Stimulated activated CD4-positive, alpha-beta T cell treated with anti-CD3 and anti-CD28 coated beads, TNF-alpha, amount 100 ng/mL, for 48 hours (primary cell): ENCODE results near the gene DDX51.

Source experiments
- DNase-seq, 3 donors: peaks; one replicate each; pipeline ENCODE4 v3.0.0-alpha.2; 2020; ENCODE audit warnings: low read depth in 3 of 3

Gene DDX51

GRCh38 chr12:132167611-132168310, 23.6 kb upstream of the DDX51 start:
- no peak for DNase-seq

GRCh38 chr12:132166801-132167591, 22.9 kb upstream of the DDX51 start:
- no peak for DNase-seq

GRCh38 chr12:132166093-132166492, 22.0 kb upstream of the DDX51 start:
- DNase-seq: no peak

- no peak for DNase-seq
Measured at GRCh38 chr12:132165584-132165983, 21.5 kb upstream of the DDX51 start.

- DNase-seq: no peak
Measured at GRCh38 chr12:132164426-132164825, 20.3 kb upstream of the DDX51 start.

- no peak for DNase-seq
Measured at GRCh38 chr12:132163911-132164288, 19.8 kb upstream of the DDX51 start.

- DNase-seq: no peak
Measured at GRCh38 chr12:132163041-132163910, 19.2 kb upstream of the DDX51 start.

GRCh38 chr12:132162508-132163031, 18.5 kb upstream of the DDX51 start:
- no peak for DNase-seq

GRCh38 chr12:132161796-132162507, 17.8 kb upstream of the DDX51 start:
- no peak for DNase-seq

- no peak for DNase-seq
Measured at GRCh38 chr12:132161036-132161781, 17.1 kb upstream of the DDX51 start.

- DNase-seq: no peak
Measured at GRCh38 chr12:132160601-132161035, 16.5 kb upstream of the DDX51 start.

GRCh38 chr12:132160016-132160415, 15.9 kb upstream of the DDX51 start:
- no peak for DNase-seq

- DNase-seq: no peak
Measured at GRCh38 chr12:132159555-132160003, 15.5 kb upstream of the DDX51 start.

- no peak for DNase-seq
Measured at GRCh38 chr12:132158677-132159554, 14.8 kb upstream of the DDX51 start.

- no peak for DNase-seq
Measured at GRCh38 chr12:132157733-132158409, 13.8 kb upstream of the DDX51 start.

GRCh38 chr12:132156573-132157325, 12.6 kb upstream of the DDX51 start:
- DNase-seq: no peak

GRCh38 chr12:132155771-132156572, 11.9 kb upstream of the DDX51 start:
- DNase-seq: no peak
